Tongue (tissue), 2 donors: ENCODE results near the gene DZIP1. TPM values are rescaled to one million over a fixed set of nuclear protein-coding genes. Genes with fewer than 3 reads are reported as not detected.
"Not testable (repeated sequence)": the region's sequence is repeated elsewhere in the genome, so short reads cannot be mapped to it uniquely, and the experiment has no call there.

Source experiments
- DNase-seq: peaks from one replicate; pipeline ENCODE4 v3.0.0-alpha.2; 2015
- total RNA-seq: library from RNA; depleted of rRNA; stranded (reverse); fragments of >200 nt; gene quantifications from one replicate; pipeline ENCODE4 v1.2.3, GENCODE V29; 2014

DZIP1 gene
- total RNA-seq, 1 donor from 2014 or later: 28.3 TPM

- DNase-seq: peak; percentile 3
Measured at GRCh38 chr13:95603887-95604555, 40.5 kb downstream of the DZIP1 start.

GRCh38 chr13:95601906-95602305 is 42.6 kb downstream of the DZIP1 start:
- peak; percentile 12 for DNase-seq

DNA sequence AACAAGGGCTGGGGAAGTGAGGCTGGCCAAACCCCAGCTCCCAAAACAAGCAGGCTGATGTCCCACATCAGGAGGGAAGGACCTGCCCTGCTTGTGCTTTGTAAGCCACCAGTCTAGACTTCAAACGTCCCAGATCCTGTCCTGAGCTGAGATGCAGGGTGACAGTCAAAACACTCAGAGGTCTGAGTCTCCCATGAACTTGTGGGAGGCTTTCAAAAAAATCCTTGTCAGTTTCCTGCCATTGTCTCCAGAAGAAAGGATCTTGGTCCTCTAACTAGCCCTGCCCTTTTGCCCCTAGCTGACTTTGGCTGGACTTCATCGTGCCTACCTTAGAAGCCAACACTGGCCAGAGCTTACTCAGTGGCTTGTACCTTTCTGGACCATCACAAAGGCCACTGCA is 43.3 kb downstream of the DZIP1 start:
- no peak for DNase-seq

DNA sequence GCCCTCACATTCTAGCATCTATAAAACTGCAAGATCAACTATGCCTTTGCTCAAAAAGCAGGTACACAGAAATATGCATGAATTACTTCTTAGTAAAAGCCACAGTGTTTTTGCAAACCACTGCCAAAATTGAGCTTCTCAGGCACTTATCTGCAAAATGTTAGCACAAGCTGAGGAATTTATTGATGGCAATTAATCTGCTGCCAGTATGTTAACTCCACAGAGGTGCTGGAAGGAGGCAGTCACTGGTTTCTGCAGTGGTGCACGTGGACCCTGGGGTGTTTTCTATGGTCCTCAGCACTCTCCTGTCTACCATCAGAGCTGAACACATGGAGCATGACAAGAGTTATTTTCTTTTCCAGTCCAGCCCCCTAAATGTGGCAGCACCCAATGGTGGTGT is 47.8 kb downstream of the DZIP1 start:
- no peak for DNase-seq

- DNase-seq: no peak
Measured at GRCh38 chr13:95593462-95593861, 51.0 kb downstream of the DZIP1 start.

- DNase-seq: no peak
Measured at GRCh38 chr13:95588721-95589120, 55.8 kb downstream of the DZIP1 start.

GRCh38 chr13:95588134-95588533 is 56.4 kb downstream of the DZIP1 start:
- DNase-seq: no peak

GRCh38 chr13:95585867-95586266 is 58.6 kb downstream of the DZIP1 start:
- DNase-seq: no peak

DNA sequence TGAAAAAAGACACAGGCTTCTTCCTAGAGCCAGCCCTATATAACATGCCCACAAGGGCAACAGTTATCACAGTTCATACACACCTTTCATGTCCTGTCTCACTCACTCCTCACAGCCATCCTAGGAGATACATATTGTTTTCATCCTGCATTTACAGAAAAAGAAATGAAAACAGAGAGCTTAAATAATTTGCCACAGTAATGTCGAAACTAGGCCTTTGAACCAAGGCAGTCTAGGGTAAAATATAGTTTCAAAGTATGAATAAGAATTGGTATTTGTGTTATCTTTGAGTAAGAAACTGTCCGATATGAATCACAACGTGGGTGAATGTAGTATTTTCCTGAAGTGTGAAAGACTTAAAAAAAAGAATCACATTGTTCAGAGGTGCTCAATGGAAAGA is 65.2 kb downstream of the DZIP1 start:
- no peak for DNase-seq

- DNase-seq: no peak
Measured at GRCh38 chr13:95573221-95573620, 71.3 kb downstream of the DZIP1 start.

DNA sequence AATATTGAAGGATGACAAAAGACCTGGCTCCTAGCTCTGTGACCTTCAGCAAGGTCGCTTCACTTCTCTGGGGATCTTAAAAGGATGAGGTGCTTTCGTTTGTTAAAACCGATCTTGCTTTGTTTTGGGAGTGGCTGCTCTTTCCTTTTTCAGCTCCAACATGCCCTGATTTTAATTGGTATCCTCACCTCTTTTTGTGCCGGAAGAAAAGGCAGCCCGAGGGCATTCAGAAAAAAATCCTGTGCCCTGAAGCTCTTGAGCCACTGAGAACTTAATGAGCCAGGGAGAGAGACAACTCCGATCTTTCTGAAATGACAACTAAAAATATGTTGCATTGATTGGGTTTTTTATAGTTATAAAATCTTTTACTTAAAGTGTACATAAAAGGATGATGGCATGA is 72.6 kb downstream of the DZIP1 start:
- no peak for DNase-seq

- DNase-seq: no peak
Measured at GRCh38 chr13:95570016-95570415, 74.5 kb downstream of the DZIP1 start.

GRCh38 chr13:95568131-95568530 is 76.4 kb downstream of the DZIP1 start:
- no peak for DNase-seq

- not testable (repeated sequence) for DNase-seq
Measured at GRCh38 chr13:95565758-95566157, 78.7 kb downstream of the DZIP1 start.

DNA sequence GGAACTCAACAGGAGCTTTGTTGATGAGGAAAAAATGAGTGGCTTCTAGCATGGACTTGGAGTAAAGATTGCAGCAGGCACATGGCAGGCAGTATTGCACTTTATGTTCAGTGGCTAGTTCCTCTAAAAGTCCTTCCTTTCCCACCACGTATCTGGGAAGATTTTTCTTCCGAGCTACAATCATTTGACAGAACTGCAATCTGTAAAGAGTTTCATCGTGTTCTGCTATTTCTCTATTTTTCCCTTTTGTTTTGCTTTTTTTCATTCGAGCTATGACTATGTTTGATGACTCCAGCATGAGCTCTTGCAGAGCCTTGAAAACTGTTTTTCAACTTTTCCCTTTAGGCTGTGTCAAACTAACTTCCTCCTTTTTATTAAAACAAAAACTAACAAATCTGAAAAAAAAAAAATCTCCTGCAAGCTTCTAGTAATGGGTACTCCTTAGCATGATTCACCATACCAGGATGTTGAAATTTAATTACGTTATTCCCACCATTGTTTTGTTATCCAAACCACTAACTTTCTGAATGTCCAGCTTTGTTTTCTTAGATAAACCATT is 79.7 kb downstream of the DZIP1 start:
- no peak for DNase-seq

DNA sequence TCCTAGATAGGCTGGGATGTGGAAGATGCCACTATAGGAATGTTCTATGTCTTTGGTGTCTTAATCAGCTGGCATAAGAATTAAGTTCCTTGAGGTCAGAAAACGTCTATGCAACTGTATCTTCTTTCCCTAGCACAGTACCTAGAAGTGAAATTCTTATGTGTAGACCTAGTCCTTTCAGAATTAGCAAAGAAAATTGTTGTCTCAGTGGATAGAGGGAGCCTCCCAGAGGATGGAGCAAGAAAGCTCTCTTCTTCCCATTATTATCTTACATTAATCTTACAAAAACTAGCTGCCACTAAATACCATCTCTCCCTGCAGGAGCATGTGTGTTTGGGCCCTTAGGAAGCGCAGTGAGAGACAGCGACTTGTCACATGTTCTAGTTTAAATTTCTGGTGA is 80.4 kb downstream of the DZIP1 start:
- DNase-seq: no peak

DNA sequence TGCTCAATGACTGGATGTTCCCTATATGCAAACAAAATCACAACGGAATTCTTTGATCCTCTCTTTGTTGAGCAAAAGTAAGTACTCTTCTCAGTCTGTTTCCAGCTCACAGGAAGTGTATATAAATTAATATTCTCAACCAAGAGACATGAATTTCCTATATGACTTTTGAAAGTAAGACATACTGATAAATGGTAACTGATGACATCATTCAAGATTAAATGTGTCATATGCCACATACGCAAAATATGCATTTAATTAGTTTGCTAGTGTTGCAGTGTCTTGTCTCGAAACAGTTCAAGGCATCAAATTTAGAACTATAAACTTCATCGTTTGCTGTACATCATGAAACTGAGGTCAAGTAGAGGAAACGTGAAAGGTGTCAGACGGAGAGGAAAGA is 84.1 kb downstream of the DZIP1 start:
- no peak for DNase-seq

GRCh38 chr13:95559100-95559499 is 85.4 kb downstream of the DZIP1 start:
- no peak for DNase-seq

GRCh38 chr13:95557013-95557412 is 87.5 kb downstream of the DZIP1 start:
- no peak for DNase-seq

DNA sequence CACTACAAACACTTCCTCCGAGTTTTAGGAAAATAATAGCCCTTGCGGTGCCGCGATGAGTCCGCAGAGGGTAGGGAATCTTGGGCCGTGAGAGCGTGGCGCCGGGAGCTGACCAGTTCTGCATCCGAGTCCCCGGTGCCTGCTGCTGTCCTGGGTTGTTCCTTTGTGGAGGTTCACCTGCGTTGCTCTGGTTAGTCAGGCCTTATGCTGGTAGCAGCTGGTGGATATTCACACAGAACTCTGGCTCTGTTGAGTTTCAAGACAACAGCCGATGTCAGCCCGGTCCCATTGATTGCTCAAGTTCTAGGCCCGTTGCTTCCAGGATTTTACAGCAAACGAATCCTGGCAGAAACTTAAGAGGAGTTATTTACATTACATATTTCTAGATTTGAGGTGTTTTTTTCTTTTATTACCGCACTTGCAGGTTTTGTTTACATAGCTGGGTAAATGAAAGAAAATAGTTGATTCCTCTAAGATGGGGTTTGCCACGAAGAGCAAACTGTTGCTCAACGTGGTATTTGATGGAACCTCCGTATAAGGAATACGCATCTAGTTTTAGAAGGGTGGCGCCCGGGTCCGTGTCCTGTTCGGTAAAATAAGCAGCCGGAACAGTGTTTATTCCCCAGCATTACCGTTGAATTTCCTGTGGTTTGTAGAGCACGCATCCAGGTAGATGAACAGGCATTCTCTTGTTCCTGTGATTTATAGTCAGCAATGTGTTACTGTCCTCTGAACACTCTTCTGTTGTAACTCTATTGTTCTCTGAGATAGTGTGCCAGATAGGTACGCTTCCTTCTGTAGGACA is 90.7 kb downstream of the DZIP1 start:
- DNase-seq: peak; percentile 32

- peak; percentile 60 for DNase-seq
Measured at GRCh38 chr13:95552539-95553441, 91.7 kb downstream of the DZIP1 start, which contains the start of gene CLDN10. Gene CLDN10, plus strand, starts transcription at chr13:95552720. Its CDS starts 34 bp downstream, at chr13:95552754.

GRCh38 chr13:95552208-95552538 is 92.3 kb downstream of the DZIP1 start:
- DNase-seq: no peak
